Activated T-helper 1 cell treated with anti-CD3 and anti-CD28 coated beads, Interleukin-12 subunit alpha, Interleukin-12 subunit beta, Interleukin-2, Interleukin-4 antibody, amounts not matched to agents 30 ng/mL and 10 ng/mL and 1 ng/mL, durations not matched to agents 14 hours and 24 hours and 36 hours (primary cell): Measurements from ENCODE around the gene IFITM10. TPM values are rescaled to one million over a fixed set of nuclear protein-coding genes. Genes with fewer than 3 reads are reported as not detected.
"Not testable (repeated sequence)": the region's sequence is repeated elsewhere in the genome, so short reads cannot be mapped to it uniquely, and the experiment has no call there.

Experiments used
- DNase-seq: peaks from one replicate; pipeline ENCODE4 v3.0.0; 2021; ENCODE audit warnings: low spot score
- H3K27ac Mint-ChIP-seq: one replicate; pipeline ENCODE4 v1.8.0; 2021; ENCODE audit warnings: mild to moderate bottlenecking, mixed read lengths
- H3K27me3 Mint-ChIP-seq: one replicate; pipeline ENCODE4 v1.8.0; 2022; ENCODE audit warnings: mild to moderate bottlenecking, moderate library complexity, mixed read lengths; ENCODE audit not compliant: insufficient read depth
- H3K36me3 Mint-ChIP-seq: one replicate; pipeline ENCODE4 v1.8.0; 2021; ENCODE audit warnings: low read depth, mixed read lengths
- H3K4me1 Mint-ChIP-seq: one replicate; pipeline ENCODE4 v1.8.0; 2021; ENCODE audit warnings: low read depth, mixed read lengths
- H3K4me3 Mint-ChIP-seq: one replicate; pipeline ENCODE4 v1.8.0; 2021; ENCODE audit warnings: mild to moderate bottlenecking, moderate library complexity, mixed read lengths
- H3K9me3 Mint-ChIP-seq: one replicate; pipeline ENCODE4 v1.8.0; 2021; ENCODE audit warnings: mixed read lengths
- intact Hi-C: fragments of 100-400 bp; cut with micrococcal nuclease; formaldehyde crosslinking; loops from one replicate; pipeline ENCODE4 v1.15.1; 2024
- total RNA-seq: library from RNA; stranded (reverse); gene quantifications from 2 replicates; pipeline ENCODE4 v1.2.3, GENCODE V29; 2022

Gene IFITM10
- total RNA-seq, 1 donor from 2014 or later: 0.52 TPM

GRCh38 chr11:1684886-1685874 is 65.2 kb downstream of the IFITM10 start:
- H3K36me3 Mint-ChIP-seq, H3K9me3 Mint-ChIP-seq, DNase-seq, intact Hi-C loops, H3K4me1 Mint-ChIP-seq, H3K27me3 Mint-ChIP-seq, H3K27ac Mint-ChIP-seq, H3K4me3 Mint-ChIP-seq: not testable (repeated sequence)

GRCh38 chr11:1683904-1684572 is 66.4 kb downstream of the IFITM10 start:
- H3K9me3 Mint-ChIP-seq, H3K27me3 Mint-ChIP-seq, DNase-seq, intact Hi-C loops, H3K4me3 Mint-ChIP-seq, H3K4me1 Mint-ChIP-seq, H3K27ac Mint-ChIP-seq, H3K36me3 Mint-ChIP-seq: not testable (repeated sequence)

- H3K27ac Mint-ChIP-seq, H3K36me3 Mint-ChIP-seq, H3K4me3 Mint-ChIP-seq, intact Hi-C loops, H3K9me3 Mint-ChIP-seq, DNase-seq, H3K27me3 Mint-ChIP-seq, H3K4me1 Mint-ChIP-seq: not testable (repeated sequence)
These were observed 67.2 kb downstream of the IFITM10 start for GRCh38 chr11:1683216-1683615.

Other genes with a start within 250 kb of the IFITM10 start
- 2.3 and 2.4 TPM in 2 replicates for gene DUSP8, start 178.3 kb downstream of the IFITM10 start, total RNA-seq
- gene KRTAP5-1, start 165.3 kb downstream of the IFITM10 start, total RNA-seq: not detected in 2 replicates
- gene KRTAP5-2, start 152.3 kb downstream of the IFITM10 start, total RNA-seq: not detected in 2 replicates
- gene KRTAP5-3, start 142.1 kb downstream of the IFITM10 start, total RNA-seq: not detected in 2 replicates
- not detected in 2 replicates for gene KRTAP5-4, start 128.5 kb downstream of the IFITM10 start, total RNA-seq
- gene KRTAP5-5, start 120.8 kb downstream of the IFITM10 start, total RNA-seq: not detected in 2 replicates
- gene KRTAP5-6, start 53.4 kb downstream of the IFITM10 start, total RNA-seq: not detected in 2 replicates
- gene CTSD, start 13.3 kb upstream of the IFITM10 start, total RNA-seq: 84.2 and 92.1 TPM in 2 replicates
- gene SYT8, start 84.4 kb upstream of the IFITM10 start, total RNA-seq: not detected in 2 replicates
- not detected in 2 replicates for gene TNNI2, start 88.4 kb upstream of the IFITM10 start, total RNA-seq
- 257 and 262 TPM in 2 replicates for gene LSP1, start 102.5 kb upstream of the IFITM10 start, total RNA-seq
- gene PRR33, start 141.3 kb upstream of the IFITM10 start, total RNA-seq: 0.05 TPM in 1 of 2 replicates, not detected in the other
- 0.64 and 0.70 TPM in 2 replicates for gene TNNT3, start 169.1 kb upstream of the IFITM10 start, total RNA-seq
- gene MRPL23, start 196.7 kb upstream of the IFITM10 start, total RNA-seq: 58.5 and 69.3 TPM in 2 replicates
- not detected in 2 replicates for gene H19, start 247.2 kb upstream of the IFITM10 start, total RNA-seq